H1 (cell line): ENCODE results near the gene DENND4A. TPM values are rescaled to one million over a fixed set of nuclear protein-coding genes. Genes with fewer than 3 reads are reported as not detected.

Experiments
- CTCF ChIA-PET: fragments of 300-600 bp; sonication (Branson Sonifier 250); formaldehyde crosslinking; loops from one replicate; lab custom pipeline; 2021; ENCODE audit not compliant: partially characterized antibody; lab: Charles Lee
- POLR2A ChIA-PET: fragments of 300-600 bp; sonication (Branson Sonifier 250); formaldehyde crosslinking; loops from one replicate; lab custom pipeline; 2021; ENCODE audit warnings: inconsistent platforms; ENCODE audit not compliant: partially characterized antibody; lab: Charles Lee
- DNase-seq, 2 experiments: peaks; one replicate each; pipeline versions ENCODE4 v3.0.0 to v3.0.0-alpha.2; 2010 to 2022; ENCODE audit warnings: low spot score in 2 of 2, low read depth in 1 of 2, mixed read lengths in 1 of 2
- FAIRE-seq: peaks from 2 replicates; lab custom pipeline; 2011; peaks lifted over from hg19 to GRCh38; lab: Jason Lieb, UNC
- H2AFZ ChIP-seq: 2 replicates; pipeline ENCODE4 v1.8.1; 2012; ENCODE audit warnings: low read length, inconsistent platforms
- H2AK5ac ChIP-seq: 2 replicates; pipeline ENCODE4 v1.6.1; 2013; ENCODE audit warnings: low read depth, low read length
- H2BK120ac ChIP-seq: replicated peaks from 2 replicates; pipeline ENCODE3; 2013; ENCODE audit warnings: low read depth, low read length, inconsistent platforms
- H2BK12ac ChIP-seq: 2 replicates; pipeline ENCODE4 v1.6.1; 2013; ENCODE audit warnings: low read depth, low read length
- H2BK15ac ChIP-seq: 2 replicates; pipeline ENCODE4 v1.6.1; 2013; ENCODE audit warnings: low read length
- H2BK20ac ChIP-seq: 2 replicates; pipeline ENCODE4 v1.6.1; 2013; ENCODE audit warnings: low read length
- H2BK5ac ChIP-seq: 2 replicates; pipeline ENCODE4 v1.6.1; 2013; ENCODE audit warnings: low read depth, low read length
- H3K14ac ChIP-seq: 2 replicates; pipeline ENCODE4 v1.6.1; 2013; ENCODE audit warnings: inconsistent platforms; ENCODE audit not compliant: insufficient read length
- H3K18ac ChIP-seq: 2 replicates; pipeline ENCODE4 v1.6.1; 2013; ENCODE audit warnings: low read length; ENCODE audit errors: extremely low read depth
- H3K23ac ChIP-seq: 2 replicates; pipeline ENCODE4 v1.6.1; 2013; ENCODE audit warnings: inconsistent platforms; ENCODE audit not compliant: insufficient read length
- H3K23me2 ChIP-seq: 2 replicates; pipeline ENCODE4 v1.6.1; 2013; ENCODE audit warnings: low read depth, low read length
- H3K27ac ChIP-seq: 2 replicates; pipeline ENCODE4 v1.6.1; 2011; ENCODE audit warnings: low read depth, low read length, inconsistent platforms
- H3K27me3 ChIP-seq, 4 experiments: replicated peaks in 1 of 4; 1 replicate in 1 of 4; 2 replicates in 3 of 4; pipeline versions ENCODE4 v1.6.1 to v1.8.1; 2011 to 2013; ENCODE audit warnings: low read length in 3 of 4, mild to moderate bottlenecking in 3 of 4, inconsistent platforms in 2 of 4, mixed read lengths in 2 of 4, moderate library complexity in 1 of 4; ENCODE audit not compliant: control insufficient read depth in 3 of 4, insufficient read depth in 3 of 4; ENCODE audit errors: extremely low read depth in 1 of 4
- H3K36me3 ChIP-seq, 4 experiments: 2 replicates each; pipeline versions ENCODE4 v1.6.1 to v1.8.1; 2011 to 2013; ENCODE audit warnings: mild to moderate bottlenecking in 4 of 4, low read length in 3 of 4, moderate library complexity in 2 of 4, control low read depth in 1 of 4, inconsistent platforms in 1 of 4; ENCODE audit not compliant: insufficient read depth in 4 of 4, control insufficient read depth in 2 of 4
- H3K4ac ChIP-seq: replicated peaks from 2 replicates; pipeline ENCODE3; 2013; ENCODE audit warnings: low read length, low read depth, mixed read lengths, inconsistent platforms; ENCODE audit not compliant: insufficient read length
- H3K4me1 ChIP-seq, 4 experiments: replicated peaks in 1 of 4; 1 replicate in 1 of 4; 2 replicates in 3 of 4; pipeline versions ENCODE4 v1.6.1 to v1.8.1; 2011 to 2013; ENCODE audit warnings: low read length in 3 of 4, inconsistent platforms in 2 of 4, mixed read lengths in 1 of 4; ENCODE audit not compliant: insufficient read depth in 4 of 4, control insufficient read depth in 3 of 4
- H3K4me2 ChIP-seq, 2 experiments: 2 replicates each; pipeline versions ENCODE4 v1.6.1 to v1.8.1; 2011 to 2013; ENCODE audit warnings: low read depth in 2 of 2, low read length in 2 of 2, control low read depth in 1 of 2, inconsistent platforms in 1 of 2, mild to moderate bottlenecking in 1 of 2; ENCODE audit not compliant: insufficient read depth in 1 of 2
- H3K4me3 ChIP-seq, 4 experiments: fragments of 200-600, 300-600 bp in 1 of 4; sonication (generic), shearing (Covaris generic), sonication (Bioruptor Twin) in 1 of 4; 2 replicates each; pipeline versions ENCODE4 v1.5.1 to v1.8.1; 2011 to 2016; ENCODE audit warnings: low read length in 4 of 4, low read depth in 3 of 4, control low read depth in 2 of 4, inconsistent platforms in 2 of 4, mild to moderate bottlenecking in 2 of 4, mixed read lengths in 1 of 4, moderate library complexity in 1 of 4; ENCODE audit not compliant: insufficient read depth in 2 of 4; ENCODE audit errors: extremely low read depth in 1 of 4
- H3K56ac ChIP-seq: replicated peaks from 2 replicates; pipeline ENCODE3; 2013; ENCODE audit warnings: low read depth, mild to moderate bottlenecking, mixed read lengths, low read length, inconsistent platforms; ENCODE audit not compliant: insufficient read length
- H3K79me1 ChIP-seq: 2 replicates; pipeline ENCODE4 v1.6.1; 2013; ENCODE audit warnings: low read depth, low read length, control low read depth
- H3K79me2 ChIP-seq, 2 experiments: 2 replicates each; pipeline versions ENCODE4 v1.6.1 to v1.8.1; 2012 to 2013; ENCODE audit warnings: low read length in 2 of 2, mild to moderate bottlenecking in 2 of 2, inconsistent platforms in 1 of 2; ENCODE audit not compliant: insufficient read depth in 2 of 2, control insufficient read depth in 1 of 2
- H3K9ac ChIP-seq, 4 experiments: replicated peaks in 1 of 4; 1 replicate in 1 of 4; 2 replicates in 3 of 4; pipeline versions ENCODE4 v1.6.1 to v1.8.1; 2011 to 2013; ENCODE audit warnings: low read depth in 3 of 4, low read length in 3 of 4, control low read depth in 2 of 4, mild to moderate bottlenecking in 2 of 4, moderate library complexity in 2 of 4, inconsistent platforms in 1 of 4; ENCODE audit errors: extremely low read depth in 1 of 4
- H3K9me3 ChIP-seq, 2 experiments: 2 replicates each; pipeline versions ENCODE4 v1.6.1 to v1.8.1; 2012 to 2013; ENCODE audit warnings: mild to moderate bottlenecking in 2 of 2, moderate library complexity in 2 of 2, control low read depth in 1 of 2, inconsistent platforms in 1 of 2, low read depth in 1 of 2, low read length in 1 of 2, mixed read lengths in 1 of 2; ENCODE audit not compliant: insufficient read depth in 2 of 2
- H4K20me1 ChIP-seq, 2 experiments: replicated peaks in 1 of 2; 2 replicates each; pipeline versions ENCODE3 to v1.8.1; 2011 to 2013; ENCODE audit warnings: inconsistent platforms in 2 of 2, low read length in 2 of 2, mild to moderate bottlenecking in 1 of 2; ENCODE audit not compliant: insufficient read depth in 2 of 2, control insufficient read depth in 1 of 2
- H4K5ac ChIP-seq: 2 replicates; pipeline ENCODE4 v1.6.1; 2013; ENCODE audit warnings: low read length, low read depth, mixed read lengths, inconsistent platforms; ENCODE audit not compliant: insufficient read length
- H4K8ac ChIP-seq: 2 replicates; pipeline ENCODE4 v1.8.0; 2013; ENCODE audit warnings: mild to moderate bottlenecking, moderate library complexity, low read length, inconsistent platforms; ENCODE audit not compliant: insufficient read depth; ENCODE audit errors: extremely low read depth
- H4K91ac ChIP-seq: replicated peaks from 2 replicates; pipeline ENCODE3; 2013; ENCODE audit warnings: low read length, mixed read lengths, inconsistent platforms; ENCODE audit not compliant: insufficient read length
- ATF3 ChIP-seq: IDR thresholded peaks from 2 replicates; pipeline ENCODE4 v1.6.1; 2011; ENCODE audit warnings: low read depth, mild to moderate bottlenecking, low read length; ENCODE audit not compliant: insufficient read depth
- BACH1 ChIP-seq: IDR thresholded peaks from 2 replicates; pipeline ENCODE4 v1.6.1; 2012; ENCODE audit warnings: low read length, improper control_type of control experiment
- CTBP2 ChIP-seq: IDR thresholded peaks from 2 replicates; pipeline ENCODE4 v1.7.0; 2011; ENCODE audit warnings: borderline replicate concordance, mild to moderate bottlenecking, moderate library complexity, mixed read lengths, low read length; ENCODE audit not compliant: insufficient read depth, insufficient read length
- EZH2 ChIP-seq: fragments of 200-600 bp; sonication (generic); IDR thresholded peaks from 2 replicates; pipeline ENCODE4 v1.7.1; 2012; ENCODE audit warnings: low read depth, mild to moderate bottlenecking, moderate library complexity, low read length, inconsistent platforms; ENCODE audit not compliant: severe bottlenecking
- GABPA ChIP-seq: IDR thresholded peaks from 2 replicates; pipeline ENCODE4 v1.6.1; 2011; ENCODE audit warnings: mild to moderate bottlenecking, low read length, moderate library complexity, borderline replicate concordance; ENCODE audit not compliant: insufficient read depth
- HDAC6 ChIP-seq: IDR thresholded peaks from one replicate; pipeline ENCODE4 v1.7.1; 2012; ENCODE audit warnings: low read depth, mild to moderate bottlenecking, inconsistent platforms, low read length, moderate library complexity
- JUN ChIP-seq: IDR thresholded peaks from 2 replicates; pipeline ENCODE4 v1.6.1; 2011; ENCODE audit warnings: low read depth, mild to moderate bottlenecking, improper control_type of control experiment, low read length
- MAFK ChIP-seq: IDR thresholded peaks from 2 replicates; pipeline ENCODE4 v1.6.1; 2012; ENCODE audit warnings: low read depth, mild to moderate bottlenecking, improper control_type of control experiment, low read length
- POLR2A ChIP-seq, 2 experiments: IDR thresholded peaks; 1 replicate in 1 of 2; 2 replicates in 1 of 2; pipeline ENCODE4 v1.6.1; 2011; ENCODE audit warnings: low read depth in 2 of 2, low read length in 2 of 2, mild to moderate bottlenecking in 2 of 2; ENCODE audit errors: control extremely low read depth in 1 of 2
- RNF2 ChIP-seq: fragments of 200-900, 300-1000 bp; sonication (generic); IDR thresholded peaks from 2 replicates; pipeline ENCODE4 v1.7.1; 2016; ENCODE audit warnings: borderline replicate concordance, low read depth, mild to moderate bottlenecking, antibody characterized with exemption, low read length; ENCODE audit not compliant: poor library complexity, severe bottlenecking; ENCODE audit errors: missing control alignments
- SAP30 ChIP-seq: fragments of 300-600 bp; sonication (generic); IDR thresholded peaks from 2 replicates; pipeline ENCODE4 v1.7.1; 2012; ENCODE audit warnings: low read length, moderate library complexity, mild to moderate bottlenecking, inconsistent platforms; ENCODE audit not compliant: insufficient read depth, insufficient replicate concordance
- SRF ChIP-seq: IDR thresholded peaks from 2 replicates; pipeline ENCODE4 v1.6.1; 2011; ENCODE audit warnings: mild to moderate bottlenecking, low read depth, low read length, moderate library complexity
- TAF7 ChIP-seq: optimal IDR thresholded peaks from 2 replicates; pipeline ENCODE3; 2011; ENCODE audit warnings: low read depth, mild to moderate bottlenecking, inconsistent platforms, low read length, moderate library complexity, borderline replicate concordance
- WGBS, 2 experiments: shearing (Covaris generic) in 1 of 2; methylation state at CpG; one replicate each; pipeline versions ENCODE4 v1.1.6 to v1.1.7; 2013 to 2015; ENCODE audit warnings: low lambda C conversion rate in 2 of 2, mixed read lengths in 2 of 2, inconsistent platforms in 1 of 2, low coverage in 1 of 2, missing lambda C conversion rate in 1 of 2; ENCODE audit not compliant: insufficient replicate concordance in 2 of 2, insufficient coverage in 1 of 2, insufficient read length in 1 of 2; ENCODE audit errors: extremely low coverage in 1 of 2, missing lambda C conversion rate in 1 of 2; 5-methylcytosine and 5-hydroxymethylcytosine counted together
- polyA plus RNA-seq, 7 experiments: library from polyadenylated mRNA; depleted of rRNA in 3 of 7; stranded (reverse) in 5 of 7; unstranded in 2 of 7; fragments of >200 nt in 5 of 7; fragments of 200-250 nt in 2 of 7; gene quantifications; 1 replicate in 5 of 7; 2 replicates in 1 of 7; 4 replicates in 1 of 7; pipeline versions ENCODE4 v1.2.1 to v1.2.3, GENCODE V29; 2011 to 2013; ENCODE audit warnings: missing spikeins in 2 of 7, mixed read lengths in 2 of 7
- total RNA-seq: library from RNA; stranded (reverse); fragmentation: NEBNext Ultra II Directional; extraction: Animal tissue kit (Norgen Biotek cat#: 25700); gene quantifications from 2 replicates; pipeline ENCODE4 v1.2.1, GENCODE V29; 2021

Gene DENND4A
- total and polyA plus RNA-seq, 2 of the 8 experiments (the other 6 are each of a cell fraction or from before 2014, with no cell fraction given): 1.3 to 4.7 TPM

- ChIA-PET POLR2A (no interaction called here), CTCF (no interaction called here)
- no peaks in the 10 kb centered on the region; a peak in 1 of 7 replicates for H3K4me1 ChIP-seq
- no peak overlapping the region for H4K8ac ChIP-seq
- H2BK12ac ChIP-seq: no peak overlapping the region
- H3K9me3 ChIP-seq: no peaks in the 10 kb centered on the region
- no peak overlapping the region for H2BK120ac ChIP-seq
- H3K18ac ChIP-seq: no peak overlapping the region
- FAIRE-seq: no peak
- H3K79me2 ChIP-seq: no peaks in the 10 kb centered on the region
- no peak overlapping the region for H3K23ac ChIP-seq
- H3K4me2 ChIP-seq: no peak overlapping the region
- H2BK5ac ChIP-seq: no peak overlapping the region
- H3K4ac ChIP-seq: no peak overlapping the region
- no peaks in the 10 kb centered on the region for H3K79me1 ChIP-seq
- H3K9ac ChIP-seq: no peak overlapping the region
- no peaks in the 10 kb centered on the region for H4K20me1 ChIP-seq
- no peaks in the 10 kb centered on the region for H3K23me2 ChIP-seq
- TF ChIP-seq HDAC6 (no peak), JUN (no peak), RNF2 (no peak), BACH1 (no peak), POLR2A (IDR thresholded peaks at IDR 0.05; ENCODE audit: control extremely low read depth in 1 of 2, low read depth in 2 of 2, low read length in 2 of 2) (no peak), ATF3 (no peak), MAFK (no peak), SAP30 (no peak), TAF7 (no peak), SRF (no peak), GABPA (no peak), CTBP2 (no peak), EZH2 (no peak)
- TF ChIP-seq, all 59 proteins: peak for 0
- Histone ChIP-seq H2BK15ac (no peak overlapping the region), H2AK5ac (no peak overlapping the region), H3K4me3 (no peak overlapping the region), H2AFZ (no peak overlapping the region), H4K91ac (no peak overlapping the region), H3K36me3 (no peaks in the 10 kb centered on the region), H2BK20ac (no peak overlapping the region), H3K27me3 (no peaks in the 10 kb centered on the region), H3K27ac (no peak overlapping the region), H3K14ac (no peak overlapping the region), H3K56ac (no peak overlapping the region), H4K5ac (no peak overlapping the region)
- DNase-seq: no peak
- 71% methylated on average over 1 of the region's 1 CpG; no CpG with 5 or more reads in 1 of the 2 experiments for WGBS, 2 experiments
Observed at GRCh38 chr15:65688462-65688861, 103.6 kb downstream of the DENND4A start.
